Measurements from ENCODE around the gene MTPN. TPM values are rescaled to one million over a fixed set of nuclear protein-coding genes. Genes with fewer than 3 reads are reported as not detected.

Gene MTPN
- total RNA-seq, 4 donors from 2014 or later = 100 to 182 (median 145) TPM

- Histone ChIP-seq H3K4me1 (peaks cover 0 to 5% (median 0%) of the 10 kb centered on the region in 3 donors), H3K9me3 (no peaks in the 10 kb centered on the region), H3K4me3 (no peak overlapping the region), H3K27ac (peak overlapping the region in 1 of 4 donors; percentile 25), H3K27me3 (no peaks in the 10 kb centered on the region), H3K36me3 (no peaks in the 10 kb centered on the region)
- intact Hi-C loops (cut with DNase I) = no loop called here
- DNase-seq = no peak
- TF ChIP-seq CTCF (IDR thresholded peaks at IDR 0.05) (no peak), POLR2A (IDR thresholded peaks at IDR 0.05) (no peak)
- WGBS, 2 donors = 67 to 70% methylated on average over 7 of the region's 7 CpGs
Observed at GRCh38 chr7:135917721-135918120, 59.4 kb downstream of the MTPN start.

GRCh38 chr7:135914346-135914745 is 62.8 kb downstream of the MTPN start:
- H3K27me3 ChIP-seq = no peaks in the 10 kb centered on the region
- H3K27ac ChIP-seq = no peak overlapping the region
- no peaks in the 10 kb centered on the region for H3K9me3 ChIP-seq
- H3K4me3 ChIP-seq = no peak overlapping the region
- no peak for TF ChIP-seq CTCF (IDR thresholded peaks at IDR 0.05)
- H3K4me1 ChIP-seq = peaks cover 0 to 14% (median 0%) of the 10 kb centered on the region in 3 donors
- DNase-seq = no peak
- intact Hi-C loops (cut with DNase I) = no loop called here
- no peaks in the 10 kb centered on the region for H3K36me3 ChIP-seq

GRCh38 chr7:135913404-135913803 is 63.8 kb downstream of the MTPN start:
- TF ChIP-seq POLR2A (IDR thresholded peaks at IDR 0.05) (no peak), CTCF (IDR thresholded peaks at IDR 0.05) (no peak)
- 68 to 71% methylated on average over 2 of the region's 2 CpGs for WGBS, 2 donors
- intact Hi-C loops (cut with DNase I) = no loop called here
- H3K9me3 ChIP-seq = no peaks in the 10 kb centered on the region
- H3K27ac ChIP-seq = no peak overlapping the region
- H3K36me3 ChIP-seq = no peaks in the 10 kb centered on the region
- DNase-seq = no peak
- H3K4me3 ChIP-seq = no peak overlapping the region
- peaks cover 0 to 14% (median 0%) of the 10 kb centered on the region in 3 donors for H3K4me1 ChIP-seq
- H3K27me3 ChIP-seq = no peaks in the 10 kb centered on the region

- WGBS, 2 donors = 67 to 70% methylated on average over 3 of the region's 3 CpGs
- Histone ChIP-seq H3K9me3 (no peaks in the 10 kb centered on the region), H3K4me3 (no peak overlapping the region), H3K36me3 (no peaks in the 10 kb centered on the region), H3K4me1 (peaks cover 0 to 19% (median 0%) of the 10 kb centered on the region in 3 donors), H3K27ac (peak overlapping the region in 3 of 4 donors; percentile 14 to 23 (median 19)), H3K27me3 (no peaks in the 10 kb centered on the region)
- TF ChIP-seq CTCF (IDR thresholded peaks at IDR 0.05) = no peak
- TF ChIP-seq POLR2A (IDR thresholded peaks at IDR 0.05) = no peak
- intact Hi-C loops (cut with DNase I) = no loop called here
- no peak for DNase-seq
Observed at GRCh38 chr7:135911099-135911498, 66.1 kb downstream of the MTPN start.

GRCh38 chr7:135910393-135911036 is 66.6 kb downstream of the MTPN start:
- Histone ChIP-seq H3K27ac (peak overlapping the region in 2 of 4 donors; percentile 19 to 23), H3K4me1 (peaks cover 0 to 21% (median 0%) of the 10 kb centered on the region in 3 donors), H3K36me3 (no peaks in the 10 kb centered on the region), H3K27me3 (no peaks in the 10 kb centered on the region), H3K4me3 (no peak overlapping the region), H3K9me3 (no peaks in the 10 kb centered on the region)
- no peak for DNase-seq
- intact Hi-C loops (cut with DNase I) = no loop called here
- 68 to 70% methylated on average over 2 of the region's 2 CpGs for WGBS, 2 donors
- no peak for TF ChIP-seq CTCF (IDR thresholded peaks at IDR 0.05)
- TF ChIP-seq POLR2A (IDR thresholded peaks at IDR 0.05) = no peak

Measured in esophagus squamous epithelium (tissue), 5 donors.